HL-60 (cell line): ENCODE measurements around the gene INTS3.

ENCODE experiments used
- DNase-seq, 2 experiments: peaks; one replicate each; pipeline ENCODE4 v3.0.0-alpha.2; 2010 to 2020; ENCODE audit warnings: low read depth in 1 of 2, low spot score in 1 of 2
- H3K27ac ChIP-seq: fragments of 250-450 bp; sonication (Bioruptor Pico); replicated peaks from 2 replicates; pipeline ENCODE4 v1.5.1; 2020; ENCODE audit warnings: mild to moderate bottlenecking, moderate library complexity
- H3K27me3 ChIP-seq: fragments of 250-450 bp; sonication (Bioruptor Pico); 2 replicates; pipeline ENCODE4 v1.5.1; 2021; ENCODE audit warnings: mild to moderate bottlenecking, moderate library complexity; ENCODE audit not compliant: insufficient read depth, poor library complexity, severe bottlenecking
- H3K4me3 ChIP-seq: replicated peaks from 2 replicates; pipeline ENCODE4 v1.5.1; 2011; ENCODE audit warnings: mild to moderate bottlenecking, control low read depth, low read length; ENCODE audit not compliant: insufficient read depth
- CTCF ChIP-seq: IDR thresholded peaks from one replicate; pipeline ENCODE4 v1.5.1; 2011; ENCODE audit warnings: low read length, control low read depth, inconsistent platforms; ENCODE audit not compliant: insufficient read depth
- GABPA ChIP-seq: IDR thresholded peaks from 2 replicates; pipeline ENCODE4 v1.6.1; 2012; ENCODE audit warnings: low read depth
- POLR2AphosphoS5 ChIP-seq: IDR thresholded peaks from 2 replicates; pipeline ENCODE4 v1.6.1; 2012; ENCODE audit warnings: low read depth
- SPI1 ChIP-seq: IDR thresholded peaks from 2 replicates; pipeline ENCODE4 v1.6.1; 2012; ENCODE audit warnings: low read depth, mild to moderate bottlenecking, borderline replicate concordance
- TF ChIP-seq, protein P1 (sequence below): IDR thresholded peaks from 2 replicates; pipeline ENCODE4 v1.6.1; 2012; ENCODE audit warnings: low read depth; ENCODE audit not compliant: insufficient replicate concordance

Gene INTS3

DNA sequence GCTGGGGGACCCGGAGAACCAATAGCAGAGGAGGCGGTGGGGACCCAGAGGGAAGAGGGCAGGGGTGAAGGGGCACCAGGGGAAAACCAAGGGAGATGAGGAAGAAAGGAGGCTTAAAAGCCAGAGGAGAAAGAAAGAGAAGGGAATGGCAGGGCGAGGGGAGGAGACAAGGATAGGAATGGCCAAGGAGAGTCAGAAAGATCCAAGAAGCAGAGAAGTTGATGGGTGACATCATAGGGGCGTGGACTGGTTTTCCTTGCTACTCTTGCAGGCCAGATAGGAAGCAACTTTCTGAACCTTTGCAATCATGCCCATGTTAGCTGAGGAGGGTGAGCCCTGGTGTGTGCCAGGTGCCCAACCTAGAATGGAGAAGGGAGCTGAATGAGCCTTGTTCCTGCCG, 44.0 kb upstream of the INTS3 start:
- TF ChIP-seq CTCF (no peak), POLR2AphosphoS5 (no peak), SPI1 (no peak), GABPA (no peak)
- TF ChIP-seq, protein P1, sequence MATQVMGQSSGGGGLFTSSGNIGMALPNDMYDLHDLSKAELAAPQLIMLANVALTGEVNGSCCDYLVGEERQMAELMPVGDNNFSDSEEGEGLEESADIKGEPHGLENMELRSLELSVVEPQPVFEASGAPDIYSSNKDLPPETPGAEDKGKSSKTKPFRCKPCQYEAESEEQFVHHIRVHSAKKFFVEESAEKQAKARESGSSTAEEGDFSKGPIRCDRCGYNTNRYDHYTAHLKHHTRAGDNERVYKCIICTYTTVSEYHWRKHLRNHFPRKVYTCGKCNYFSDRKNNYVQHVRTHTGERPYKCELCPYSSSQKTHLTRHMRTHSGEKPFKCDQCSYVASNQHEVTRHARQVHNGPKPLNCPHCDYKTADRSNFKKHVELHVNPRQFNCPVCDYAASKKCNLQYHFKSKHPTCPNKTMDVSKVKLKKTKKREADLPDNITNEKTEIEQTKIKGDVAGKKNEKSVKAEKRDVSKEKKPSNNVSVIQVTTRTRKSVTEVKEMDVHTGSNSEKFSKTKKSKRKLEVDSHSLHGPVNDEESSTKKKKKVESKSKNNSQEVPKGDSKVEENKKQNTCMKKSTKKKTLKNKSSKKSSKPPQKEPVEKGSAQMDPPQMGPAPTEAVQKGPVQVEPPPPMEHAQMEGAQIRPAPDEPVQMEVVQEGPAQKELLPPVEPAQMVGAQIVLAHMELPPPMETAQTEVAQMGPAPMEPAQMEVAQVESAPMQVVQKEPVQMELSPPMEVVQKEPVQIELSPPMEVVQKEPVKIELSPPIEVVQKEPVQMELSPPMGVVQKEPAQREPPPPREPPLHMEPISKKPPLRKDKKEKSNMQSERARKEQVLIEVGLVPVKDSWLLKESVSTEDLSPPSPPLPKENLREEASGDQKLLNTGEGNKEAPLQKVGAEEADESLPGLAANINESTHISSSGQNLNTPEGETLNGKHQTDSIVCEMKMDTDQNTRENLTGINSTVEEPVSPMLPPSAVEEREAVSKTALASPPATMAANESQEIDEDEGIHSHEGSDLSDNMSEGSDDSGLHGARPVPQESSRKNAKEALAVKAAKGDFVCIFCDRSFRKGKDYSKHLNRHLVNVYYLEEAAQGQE = no peak
- H3K4me3 ChIP-seq = no peak overlapping the region
- no peak for DNase-seq
- H3K27ac ChIP-seq = no peak overlapping the region
- peaks cover 22% of the 10 kb centered on the region for H3K27me3 ChIP-seq

DNA sequence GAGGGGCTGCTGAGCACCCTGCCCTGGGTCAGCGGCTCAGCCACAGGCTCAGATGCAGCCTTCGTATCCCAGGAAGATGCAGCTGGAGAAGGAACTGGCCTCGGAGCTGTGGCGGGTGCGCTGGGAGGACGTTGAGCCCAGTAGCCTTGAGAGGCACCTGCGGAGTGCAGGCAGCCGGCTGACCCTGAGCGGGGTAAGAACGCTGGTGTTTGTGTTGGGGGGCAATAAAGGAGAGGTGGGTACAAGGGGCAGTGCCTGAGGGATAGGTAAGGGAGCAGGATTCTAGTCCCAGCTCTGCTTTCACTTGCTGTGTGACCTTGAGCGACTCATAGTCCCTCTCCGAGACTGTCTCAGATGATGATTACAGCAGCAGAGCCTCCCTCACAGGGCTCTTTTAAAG, 43.0 kb upstream of the INTS3 start:
- no peak for TF ChIP-seq GABPA
- TF ChIP-seq, protein P1 = no peak
- no peak for TF ChIP-seq SPI1
- no peak for TF ChIP-seq CTCF
- TF ChIP-seq POLR2AphosphoS5 = no peak
- Histone ChIP-seq H3K27ac (no peak overlapping the region), H3K4me3 (no peak overlapping the region), H3K27me3 (peaks cover 12% of the 10 kb centered on the region)
- no peak for DNase-seq

DNA sequence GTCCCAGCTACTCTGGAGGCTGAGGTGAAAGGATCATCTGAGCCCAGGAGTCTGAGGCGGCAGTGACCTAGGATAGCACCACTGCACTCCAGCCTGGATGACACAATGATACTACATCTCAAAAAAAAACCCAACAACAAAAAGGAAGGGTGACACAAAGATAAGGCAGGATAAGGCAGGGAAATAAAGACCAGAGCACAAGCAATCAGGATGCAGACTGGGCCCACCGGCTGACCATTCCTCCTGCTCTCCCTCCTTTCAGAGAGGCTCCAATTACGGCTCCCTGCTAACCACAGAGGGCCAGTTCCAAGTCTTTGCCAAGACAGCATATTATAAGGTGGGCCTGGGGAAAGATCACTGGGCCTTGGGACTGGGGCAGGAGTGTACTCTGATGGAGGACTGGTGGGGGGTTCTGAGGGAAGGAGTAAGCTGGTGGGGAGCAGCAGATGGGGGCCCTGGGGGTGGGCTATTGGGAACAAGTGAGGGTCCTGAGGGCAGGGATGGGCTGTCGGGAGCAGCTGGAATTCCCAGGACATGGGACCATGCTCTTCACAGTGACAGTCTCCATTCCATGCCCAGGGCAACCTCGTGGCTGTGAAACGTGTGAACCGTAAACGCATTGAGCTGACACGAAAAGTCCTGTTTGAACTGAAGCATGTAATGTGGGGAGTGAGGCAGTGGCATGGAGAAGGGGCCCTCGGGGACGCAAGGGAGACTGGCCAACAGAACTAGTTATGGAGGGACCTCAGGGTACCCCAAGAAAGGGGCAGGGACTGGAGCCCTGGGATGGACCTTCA, 42.1 kb upstream of the INTS3 start:
- Histone ChIP-seq H3K27ac (no peak overlapping the region), H3K4me3 (no peak overlapping the region)
- TF ChIP-seq POLR2AphosphoS5 = no peak
- TF ChIP-seq GABPA = no peak
- TF ChIP-seq, protein P1 = no peak
- TF ChIP-seq SPI1 = no peak
- TF ChIP-seq CTCF = no peak

More for the DNA sequence above, 42.1 kb upstream of the INTS3 start:
- DNase-seq = no peak
- H3K27me3 ChIP-seq = peaks cover 6% of the 10 kb centered on the region
